CD14-positive monocyte (primary cell): ENCODE measurements around the gene S100A5. TPM values are rescaled to one million over a fixed set of nuclear protein-coding genes. Genes with fewer than 3 reads are reported as not detected.

Experiments used
- DNase-seq, 3 donors: peaks; one replicate each; pipeline ENCODE4 v3.0.0-alpha.2; 2011 to 2022
- H2AFZ ChIP-seq: 2 replicates; pipeline ENCODE4 v1.6.0; 2012; ENCODE audit warnings: mild to moderate bottlenecking, low read depth, low read length, inconsistent platforms; ENCODE audit not compliant: insufficient read depth, poor library complexity, severe bottlenecking
- H3K27ac ChIP-seq, 2 donors: 1 replicate in 1 of 2; 2 replicates in 1 of 2; pipeline ENCODE4 v1.5.1; 2012 to 2013; ENCODE audit warnings: low read length in 2 of 2, control low read depth in 1 of 2, inconsistent platforms in 1 of 2, low read depth in 1 of 2, mild to moderate bottlenecking in 1 of 2
- H3K27me3 ChIP-seq, 2 donors: one replicate each; pipeline versions ENCODE4 v1.6.0 to v1.6.1; 2011 to 2013; ENCODE audit warnings: low read length in 2 of 2; ENCODE audit not compliant: control insufficient read depth in 2 of 2, insufficient read depth in 2 of 2
- H3K36me3 ChIP-seq, 2 donors: replicated peaks in 1 of 2; 1 replicate in 1 of 2; 2 replicates in 1 of 2; pipeline versions ENCODE4 v1.5.1 to v1.6.1; 2012 to 2013; ENCODE audit warnings: low read length in 2 of 2, control low read depth in 1 of 2, inconsistent platforms in 1 of 2, mild to moderate bottlenecking in 1 of 2; ENCODE audit not compliant: insufficient read depth in 2 of 2, control insufficient read depth in 1 of 2
- H3K4me1 ChIP-seq, 2 donors: 1 replicate in 1 of 2; 2 replicates in 1 of 2; pipeline versions ENCODE4 v1.5.1 to v1.6.1; 2012 to 2013; ENCODE audit warnings: low read length in 2 of 2, control low read depth in 1 of 2, inconsistent platforms in 1 of 2, mild to moderate bottlenecking in 1 of 2, moderate library complexity in 1 of 2; ENCODE audit not compliant: insufficient read depth in 2 of 2, control insufficient read depth in 1 of 2
- H3K4me2 ChIP-seq: replicated peaks from 2 replicates; pipeline ENCODE3; 2012; ENCODE audit warnings: low read length, moderate library complexity, mild to moderate bottlenecking; ENCODE audit not compliant: poor library complexity, severe bottlenecking; ENCODE audit errors: extremely low read depth
- H3K4me3 ChIP-seq, 3 experiments: fragments of 200-600 bp in 1 of 3; sonication (generic) in 1 of 3; replicated peaks in 1 of 3; 1 replicate in 2 of 3; 2 replicates in 1 of 3; pipeline ENCODE4 v1.5.1; 2011 to 2013; ENCODE audit warnings: low read length in 3 of 3, mild to moderate bottlenecking in 3 of 3, control low read depth in 2 of 3, low read depth in 2 of 3, inconsistent platforms in 1 of 3, moderate library complexity in 1 of 3
- H3K79me2 ChIP-seq: 2 replicates; pipeline ENCODE4 v1.6.0; 2012; ENCODE audit warnings: mild to moderate bottlenecking, control low read depth, inconsistent platforms, low read length, moderate library complexity; ENCODE audit not compliant: insufficient read depth
- H3K9ac ChIP-seq: 2 replicates; pipeline ENCODE4 v1.6.0; 2017; ENCODE audit warnings: low read length, mild to moderate bottlenecking; ENCODE audit not compliant: insufficient read depth, poor library complexity, severe bottlenecking
- H3K9me3 ChIP-seq, 2 donors: replicated peaks in 1 of 2; 1 replicate in 1 of 2; 2 replicates in 1 of 2; pipeline versions ENCODE4 v1.5.1 to v1.6.1; 2012 to 2013; ENCODE audit warnings: low read length in 2 of 2, control low read depth in 1 of 2; ENCODE audit not compliant: control insufficient read depth in 1 of 2, insufficient read depth in 1 of 2
- H4K20me1 ChIP-seq: 2 replicates; pipeline ENCODE4 v1.6.0; 2012; ENCODE audit warnings: mild to moderate bottlenecking, low read length, control low read depth, moderate library complexity; ENCODE audit not compliant: insufficient read depth
- H3K27ac Mint-ChIP-seq, 7 donors: one replicate each; pipeline ENCODE4 v1.8.0; 2020; ENCODE audit warnings: mild to moderate bottlenecking in 7 of 7, mixed read lengths in 7 of 7, moderate library complexity in 6 of 7, inconsistent platforms in 2 of 7
- H3K27me3 Mint-ChIP-seq, 3 donors: one replicate each; pipeline ENCODE4 v1.8.0; 2021 to 2022; ENCODE audit warnings: low read depth in 3 of 3, mild to moderate bottlenecking in 3 of 3, mixed read lengths in 3 of 3, moderate library complexity in 3 of 3, inconsistent platforms in 1 of 3
- H3K36me3 Mint-ChIP-seq, 2 donors: one replicate each; pipeline ENCODE4 v1.8.0; 2020; ENCODE audit warnings: mixed read lengths in 2 of 2, inconsistent platforms in 1 of 2, mild to moderate bottlenecking in 1 of 2
- H3K4me1 Mint-ChIP-seq: one replicate; pipeline ENCODE4 v1.8.0; 2020; ENCODE audit warnings: mild to moderate bottlenecking, mixed read lengths
- H3K4me3 Mint-ChIP-seq, 2 donors: one replicate each; pipeline ENCODE4 v1.8.0; 2020; ENCODE audit warnings: mild to moderate bottlenecking in 2 of 2, mixed read lengths in 2 of 2, moderate library complexity in 1 of 2
- H3K9me3 Mint-ChIP-seq, 7 donors: one replicate each; pipeline ENCODE4 v1.8.0; 2020 to 2022; ENCODE audit warnings: mixed read lengths in 7 of 7, mild to moderate bottlenecking in 6 of 7, moderate library complexity in 6 of 7, inconsistent platforms in 2 of 7
- CTCF ChIP-seq: fragments of 200-600 bp; IDR thresholded peaks from one replicate; pipeline ENCODE4 v1.8.0; 2022; ENCODE audit warnings: antibody characterized with exemption, mild to moderate bottlenecking
- WGBS: methylation state at CpG from one replicate; pipeline ENCODE4 v1.1.5; 2013; ENCODE audit warnings: missing lambda C conversion rate; ENCODE audit not compliant: insufficient coverage; 5-methylcytosine and 5-hydroxymethylcytosine counted together
- intact Hi-C, 2 donors: fragments of 100-400 bp; cut with micrococcal nuclease; formaldehyde crosslinking; loops; one replicate each; pipeline versions ENCODE4 v1.15.0 to v1.15.1; 2023
- polyA plus RNA-seq, 3 donors: library from polyadenylated mRNA; depleted of rRNA in 1 of 3; unstranded in 2 of 3; stranded (reverse) in 1 of 3; fragments of 300-500 nt in 2 of 3; fragments of >200 nt in 1 of 3; fragmentation: Illumina TruSeq in 2 of 3; gene quantifications; 1 replicate in 2 of 3; 2 replicates in 1 of 3; pipeline ENCODE4 v1.2.3, GENCODE V29; 2012 to 2021

The S100A5 gene
- polyA plus RNA-seq, 3 donors, result 1.4 to 2.1 TPM; not detected in 1

- peak; percentile 88 for TF ChIP-seq CTCF
- peaks cover 0 to 9% (median 3%) of the 10 kb centered on the region in 3 donors for H3K27me3 Mint-ChIP-seq
- DNase-seq, result peak; percentile 57 to 82 (median 79)
- peaks cover 35 to 41% of the 10 kb centered on the region in 2 donors for H3K4me1 ChIP-seq
- H3K4me3 ChIP-seq, result no peak overlapping the region
- H3K9me3 Mint-ChIP-seq, result no peaks in the 10 kb centered on the region
- WGBS, result 0% methylated on average over 6 of the region's 7 CpGs
- H2AFZ ChIP-seq, result no peak overlapping the region
- H3K36me3 ChIP-seq, result no peaks in the 10 kb centered on the region
- H3K9me3 ChIP-seq, result no peaks in the 10 kb centered on the region
- H3K27me3 ChIP-seq, result no peaks in the 10 kb centered on the region
- H3K79me2 ChIP-seq, result no peaks in the 10 kb centered on the region
- no peak overlapping the region for H3K9ac ChIP-seq
- H3K4me3 Mint-ChIP-seq, result no peak overlapping the region
- H3K27ac ChIP-seq, result no peak overlapping the region
- H4K20me1 ChIP-seq, result no peaks in the 10 kb centered on the region
- peaks cover 47% of the 10 kb centered on the region for H3K4me1 Mint-ChIP-seq
- no peak overlapping the region for H3K4me2 ChIP-seq
- H3K36me3 Mint-ChIP-seq, result no peaks in the 10 kb centered on the region
- intact Hi-C loops, result loop anchor here (1.0 to 10.0 kb wide), 7 partner anchors 36 to 476 kb away; partner anchors contain the start of genes RAB13 (in 1 of the 2), S100A14 (in 1 of the 2), S100A2 (in 1 of the 2) and S100A3 (in 1 of the 2)
- H3K27ac Mint-ChIP-seq, result peak overlapping the region in 1 of 7 donors; percentile 18
These were observed 29.7 kb downstream of the S100A5 start for GRCh38 chr1:153510984-153511410.

- Mint-ChIP-seq H3K4me1 (peaks cover 35% of the 10 kb centered on the region), H3K9me3 (no peaks in the 10 kb centered on the region), H3K27me3 (peaks cover 0 to 9% (median 3%) of the 10 kb centered on the region in 3 donors), H3K36me3 (no peaks in the 10 kb centered on the region), H3K27ac (no peak overlapping the region), H3K4me3 (no peak overlapping the region)
- Histone ChIP-seq H3K9me3 (no peaks in the 10 kb centered on the region), H3K4me2 (no peak overlapping the region), H3K4me3 (no peak overlapping the region), H3K36me3 (no peaks in the 10 kb centered on the region), H3K4me1 (peaks cover 23 to 30% of the 10 kb centered on the region in 2 donors), H3K9ac (no peak overlapping the region), H3K79me2 (no peaks in the 10 kb centered on the region), H3K27me3 (no peaks in the 10 kb centered on the region), H3K27ac (no peak overlapping the region), H4K20me1 (no peaks in the 10 kb centered on the region), H2AFZ (no peak overlapping the region)
- no CpG with 5 or more reads among the region's 4 CpGs for WGBS
- TF ChIP-seq CTCF, result peak; percentile 67
- intact Hi-C loops, result loop anchor here (2.0 to 10.0 kb wide), 6 partner anchors 37 to 477 kb away; partner anchors contain the start of genes RAB13 (in 1 of the 2), S100A14 (in 1 of the 2), S100A2 (in 1 of the 2) and S100A3 (in 1 of the 2)
- peak; percentile 24 to 43 (median 29) for DNase-seq
These were observed 30.9 kb downstream of the S100A5 start for GRCh38 chr1:153509729-153510354.
